HG03159 (cell line): ENCODE data around the gene MGAT5.

Source experiments
- ATAC-seq: cut with Tn5 transposase; IDR thresholded peaks from one replicate; pipeline ENCODE4 v1.9.1; 2021; ENCODE audit warnings: mild to moderate bottlenecking, moderate library complexity; ENCODE audit not compliant: unreplicated experiment

The MGAT5 gene

DNA sequence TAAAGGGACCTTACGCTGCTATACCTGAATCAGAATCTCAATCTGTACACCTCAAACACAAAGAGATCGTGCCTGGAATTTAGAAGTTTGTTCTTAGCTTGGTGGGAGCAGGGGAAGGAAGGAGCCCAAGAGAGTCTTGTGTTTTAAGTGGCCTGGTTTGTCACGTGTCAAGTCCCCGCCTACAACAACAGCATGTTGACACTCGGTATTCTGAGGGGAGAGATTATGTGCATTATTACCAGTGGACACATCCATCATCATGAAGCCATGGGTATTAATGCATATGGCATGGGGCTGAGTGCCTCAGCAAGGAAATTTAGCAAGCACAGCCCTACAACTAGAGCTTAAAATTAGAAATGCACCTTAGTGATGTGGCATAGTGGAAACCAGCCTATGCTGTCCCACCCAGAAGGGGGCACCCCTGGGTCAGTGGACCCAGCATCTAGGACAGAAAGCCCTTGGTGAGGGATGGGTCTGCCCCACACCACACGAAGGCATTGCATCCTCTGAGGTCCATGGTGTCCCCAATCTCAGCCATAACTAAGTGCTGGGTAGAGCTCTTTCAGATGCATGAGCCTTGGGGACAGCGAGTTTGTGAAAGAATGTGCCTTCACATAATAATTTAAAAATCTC, 138.7 kb downstream of the MGAT5 start:
- ATAC-seq, result no peak

DNA sequence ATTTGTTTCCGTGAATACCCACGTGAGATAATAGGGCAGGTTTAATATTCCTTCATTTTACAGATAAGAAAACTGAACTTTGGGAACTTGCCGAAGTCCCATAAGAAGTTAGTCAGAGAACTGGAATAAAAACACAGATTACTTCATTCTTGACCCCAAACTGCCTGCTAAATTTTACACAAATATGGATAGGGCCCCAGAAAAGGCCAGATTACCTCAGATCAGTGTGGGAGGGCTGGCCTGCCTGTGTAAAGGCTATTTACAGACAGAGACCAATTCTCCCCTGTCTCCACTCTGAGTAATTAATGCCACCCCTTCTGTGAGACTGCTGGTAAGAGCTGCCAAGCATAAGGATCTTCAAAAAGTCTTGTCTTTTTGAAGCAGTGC, 139.2 kb downstream of the MGAT5 start:
- ATAC-seq, result no peak

DNA sequence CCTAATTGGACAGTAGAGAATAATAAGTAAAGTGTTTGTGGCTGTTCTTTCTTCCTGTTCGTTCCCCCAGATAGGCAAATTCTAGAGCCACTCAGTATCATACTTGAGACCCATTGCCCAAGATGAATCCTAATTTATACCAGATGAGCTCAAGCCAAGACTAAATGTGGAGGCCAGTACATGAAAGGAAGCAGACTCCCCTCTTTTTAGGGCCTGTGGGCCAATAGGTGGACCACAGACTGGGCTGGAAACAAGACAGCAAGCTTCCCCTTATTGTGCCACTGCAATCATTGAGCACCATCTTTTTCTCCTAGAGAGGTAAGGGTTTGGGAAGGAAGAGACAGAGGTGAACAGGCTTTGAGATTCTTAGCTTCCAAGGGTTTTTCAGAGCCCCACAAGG, 141.9 kb downstream of the MGAT5 start:
- no peak for ATAC-seq

DNA sequence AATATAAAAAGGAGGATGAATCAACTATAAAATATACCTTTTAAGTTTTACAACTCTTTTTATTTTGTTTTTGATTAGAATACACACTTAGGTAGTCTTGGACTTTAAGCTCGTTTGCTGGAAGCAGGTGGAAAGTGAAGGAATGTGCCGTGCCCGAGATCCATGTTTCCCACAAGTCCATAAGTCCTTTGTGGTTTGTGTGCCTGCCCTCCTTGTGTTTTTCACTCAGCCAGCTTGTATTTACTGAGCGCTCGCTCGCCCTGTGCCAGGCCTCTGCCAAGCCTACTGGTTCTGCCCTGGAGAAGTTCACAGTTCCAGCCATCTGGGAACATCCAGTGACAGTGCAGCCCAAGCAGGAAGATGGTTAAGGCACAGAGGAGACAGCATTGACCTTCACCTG, 142.6 kb downstream of the MGAT5 start:
- ATAC-seq, result no peak

DNA sequence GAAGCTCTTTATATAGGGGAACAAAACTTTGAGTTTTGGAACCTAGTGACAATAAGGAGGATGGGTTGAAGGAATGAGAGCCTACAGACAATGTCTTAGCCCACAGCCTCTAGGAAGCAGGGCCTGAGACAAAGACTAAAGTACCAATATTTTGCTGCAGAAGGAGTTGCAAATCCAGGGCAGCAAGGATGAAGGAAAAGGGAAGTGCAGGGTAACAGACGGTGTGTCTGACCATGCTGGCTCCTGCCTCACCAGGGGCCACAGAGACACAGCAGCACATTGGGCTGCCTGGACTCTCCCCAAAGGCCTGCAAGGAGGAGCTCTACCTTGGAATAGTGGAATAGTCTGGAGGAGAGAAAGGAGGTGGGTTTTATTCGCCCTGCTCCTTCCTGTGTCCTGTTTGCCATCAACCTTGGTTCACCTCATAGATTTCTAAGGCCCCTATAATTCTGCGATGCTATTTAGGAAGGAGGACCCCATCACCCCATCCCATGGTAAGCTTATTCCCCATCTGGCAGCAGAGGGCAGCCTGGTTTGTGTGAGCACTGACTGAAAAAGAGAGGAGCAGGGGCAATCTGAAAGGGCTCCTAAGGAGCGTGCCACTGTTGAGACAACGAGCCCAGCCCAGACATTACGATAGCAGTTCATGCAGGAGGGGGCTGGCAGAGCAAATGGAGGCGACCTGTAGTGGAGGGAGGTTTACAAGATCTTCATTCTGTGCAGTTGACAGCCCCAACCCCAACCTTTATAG, 143.4 kb downstream of the MGAT5 start:
- ATAC-seq, result no peak

DNA sequence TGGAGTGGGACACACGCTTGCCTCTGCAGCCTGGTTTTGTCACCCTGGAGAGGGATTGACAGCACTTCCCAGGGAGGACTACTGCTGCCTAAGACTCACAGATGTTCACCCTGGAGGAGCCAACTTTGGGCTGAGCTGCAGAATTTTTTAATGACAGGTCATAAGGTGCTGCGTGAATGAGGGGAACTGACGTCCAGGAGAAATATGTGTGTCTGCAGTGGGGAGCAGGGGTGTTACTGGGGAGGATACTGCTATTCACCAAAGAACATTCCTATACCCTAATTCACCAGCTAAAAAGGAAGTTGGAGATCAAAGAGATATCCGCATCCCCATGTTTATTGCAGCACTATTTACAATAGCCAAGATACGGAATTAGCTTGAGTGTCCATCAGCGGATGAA, 144.4 kb downstream of the MGAT5 start:
- ATAC-seq, result no peak

DNA sequence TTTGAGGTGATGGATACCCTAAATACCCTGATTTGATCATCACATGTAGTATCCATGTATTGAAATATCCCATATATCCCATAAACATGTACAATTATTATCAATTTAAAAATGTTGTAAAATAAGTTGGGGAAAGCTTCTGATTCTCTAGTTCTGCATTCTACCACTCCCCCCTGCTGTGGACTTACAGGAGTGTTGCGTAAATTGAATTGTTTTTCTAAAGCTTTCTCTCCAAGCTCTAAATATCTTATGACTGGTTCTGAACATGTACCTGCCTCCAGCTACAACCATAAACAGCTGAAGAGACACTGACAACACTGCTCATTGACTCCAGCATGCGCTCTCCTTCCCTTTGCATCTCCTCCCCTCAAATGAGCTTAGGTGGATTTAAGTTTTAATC, 145.2 kb downstream of the MGAT5 start:
- ATAC-seq, result no peak

DNA sequence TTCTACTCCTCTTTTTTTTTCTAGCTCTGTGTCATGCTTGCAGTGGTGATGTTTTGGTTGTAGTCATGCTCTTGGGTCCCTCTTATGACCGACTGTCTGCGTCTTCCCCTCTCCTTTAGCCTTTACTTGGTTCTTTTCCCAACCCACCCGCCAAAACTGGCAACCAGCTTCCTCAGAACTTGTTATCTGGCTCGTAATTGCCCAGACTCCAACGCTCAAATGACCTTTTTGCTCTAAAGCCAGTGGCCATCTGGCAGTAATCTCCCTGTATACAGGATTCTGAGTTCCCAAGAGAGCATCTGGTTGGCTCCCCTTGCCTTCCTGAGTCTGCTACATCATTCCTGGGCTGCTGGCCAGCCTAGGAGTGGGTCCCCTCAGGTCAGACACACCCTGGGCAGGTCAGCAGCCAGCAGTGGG, 147.2 kb downstream of the MGAT5 start:
- no peak for ATAC-seq

DNA sequence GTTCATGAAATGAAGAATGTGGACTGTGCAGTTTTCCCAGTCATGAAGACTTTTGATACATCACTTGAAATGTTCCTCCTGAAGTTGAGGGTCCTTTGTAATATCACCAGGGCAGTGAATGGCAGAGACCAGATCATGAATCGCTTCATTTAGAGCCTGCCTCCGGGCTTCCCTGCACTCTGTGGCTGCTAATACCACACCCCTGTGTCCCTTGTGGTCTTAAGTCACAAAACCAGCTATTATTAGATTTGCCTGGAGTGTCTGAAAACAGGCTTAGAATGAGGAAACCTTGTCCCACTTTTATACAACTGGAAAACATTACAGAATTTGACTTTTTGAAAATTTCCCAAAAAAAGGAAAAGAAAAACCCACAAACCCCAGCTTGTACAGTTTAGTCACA, 147.9 kb downstream of the MGAT5 start:
- ATAC-seq, result no peak

DNA sequence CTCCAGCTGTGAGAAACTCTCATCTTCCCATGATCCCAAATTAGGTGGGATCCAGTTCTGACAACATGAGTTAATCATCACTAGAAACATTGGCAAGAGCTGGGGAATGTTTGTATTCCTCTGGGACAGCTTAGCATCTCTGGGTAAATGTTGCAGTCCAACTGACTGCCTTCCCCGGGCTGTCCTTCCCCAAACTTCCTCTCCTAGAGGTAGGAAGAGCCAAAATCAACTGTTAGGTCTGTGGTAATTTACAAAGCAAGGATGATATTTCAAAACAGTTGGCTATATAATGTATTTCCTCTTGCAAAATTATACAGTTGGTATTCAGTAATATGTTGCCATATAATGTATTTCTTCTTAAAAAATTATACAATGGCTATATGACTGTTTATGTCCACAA, 148.5 kb downstream of the MGAT5 start:
- ATAC-seq, result no peak

DNA sequence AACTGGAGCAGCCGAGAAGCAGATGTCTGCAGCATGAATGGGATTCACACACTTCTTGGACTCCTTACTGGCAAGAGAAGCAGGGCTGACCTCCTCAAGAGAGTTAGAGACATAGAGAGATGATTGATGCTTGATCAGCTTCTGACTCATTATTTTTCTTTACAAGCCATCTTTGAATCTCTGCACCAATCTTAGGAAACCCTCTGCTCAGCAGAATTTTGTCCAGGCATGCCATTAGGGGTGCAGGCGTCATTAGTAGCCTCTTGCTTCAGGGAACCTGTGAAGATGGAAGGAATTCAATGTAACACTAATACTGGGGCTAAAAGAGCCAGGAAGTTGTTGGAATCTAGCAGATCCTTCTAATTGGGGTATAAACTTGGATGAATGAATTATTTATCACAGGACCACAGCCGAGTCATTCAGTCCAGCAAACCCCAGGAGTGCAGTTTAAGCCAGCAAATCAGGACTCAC, 151.8 kb downstream of the MGAT5 start:
- ATAC-seq, result no peak

DNA sequence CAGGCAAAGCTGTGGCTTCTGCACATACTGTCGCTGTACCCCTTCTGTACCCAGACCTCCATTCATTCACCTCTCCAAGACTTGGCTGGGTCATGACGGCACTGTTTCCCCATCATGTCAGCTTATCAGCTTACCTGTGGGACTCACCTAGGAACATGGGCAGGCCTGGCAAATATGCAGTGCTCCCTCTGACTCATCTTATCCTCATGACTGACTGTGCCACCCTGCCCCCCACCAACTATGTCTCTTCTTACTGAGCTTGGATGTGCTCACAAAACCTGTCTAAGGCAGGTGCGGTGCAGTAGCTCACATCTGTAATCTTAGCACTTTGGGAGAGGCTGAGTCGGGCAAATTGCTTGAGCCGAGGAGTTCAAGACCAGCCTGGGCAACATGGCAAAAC, 152.4 kb downstream of the MGAT5 start:
- ATAC-seq, result no peak

DNA sequence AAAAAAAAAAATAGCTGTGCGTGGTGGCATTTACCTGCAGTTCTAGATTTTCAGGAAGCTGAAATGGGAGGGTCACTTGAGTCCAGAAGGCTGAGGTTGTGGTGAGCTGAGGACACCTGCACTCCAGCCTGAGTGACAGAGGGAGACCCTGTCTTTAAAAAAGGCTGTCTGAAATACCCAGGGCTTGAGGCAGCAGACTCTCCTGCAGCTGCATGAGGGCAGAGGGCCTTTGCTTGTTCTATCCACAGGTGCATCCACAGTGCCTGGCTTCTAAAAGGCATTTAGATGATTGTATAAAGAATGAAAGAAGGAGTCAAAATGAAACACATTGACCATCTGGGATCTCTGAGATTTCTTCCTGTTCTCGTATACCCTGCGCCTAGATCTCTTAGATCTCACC, 152.9 kb downstream of the MGAT5 start:
- no peak for ATAC-seq

DNA sequence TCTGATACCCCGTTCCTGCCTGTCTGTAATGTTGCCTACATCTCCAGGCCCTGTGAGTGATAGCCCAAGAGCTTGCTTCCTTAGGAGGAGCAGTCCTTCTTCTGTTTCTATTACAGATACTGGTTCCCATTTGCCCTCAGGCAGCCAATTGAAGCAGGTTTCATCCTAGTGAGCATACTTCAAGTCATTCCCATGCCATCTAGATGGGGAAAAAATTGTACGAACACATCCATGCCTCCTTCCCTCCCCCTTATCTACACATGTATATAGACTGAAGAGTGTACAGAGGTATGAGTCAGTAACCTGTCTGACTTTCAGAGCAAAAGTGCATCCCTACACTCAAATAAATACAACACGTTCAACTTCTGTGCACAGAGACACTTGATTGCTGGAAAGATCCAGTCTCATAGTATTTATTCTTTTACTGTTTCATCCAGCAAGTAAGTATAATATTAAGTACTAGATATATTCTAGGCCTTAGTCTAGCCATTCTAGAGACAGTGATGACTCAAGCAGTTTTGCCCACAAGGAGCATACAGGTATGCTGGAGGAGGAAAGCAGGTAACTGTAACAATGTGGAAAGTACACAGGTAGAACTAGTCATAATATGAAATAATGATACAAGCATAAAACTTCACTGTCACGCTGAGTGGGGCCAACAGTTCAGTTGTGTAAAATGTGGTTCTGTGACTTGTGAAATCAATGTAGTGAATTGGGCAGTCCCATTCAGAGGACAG, 153.4 kb downstream of the MGAT5 start:
- ATAC-seq, result no peak

DNA sequence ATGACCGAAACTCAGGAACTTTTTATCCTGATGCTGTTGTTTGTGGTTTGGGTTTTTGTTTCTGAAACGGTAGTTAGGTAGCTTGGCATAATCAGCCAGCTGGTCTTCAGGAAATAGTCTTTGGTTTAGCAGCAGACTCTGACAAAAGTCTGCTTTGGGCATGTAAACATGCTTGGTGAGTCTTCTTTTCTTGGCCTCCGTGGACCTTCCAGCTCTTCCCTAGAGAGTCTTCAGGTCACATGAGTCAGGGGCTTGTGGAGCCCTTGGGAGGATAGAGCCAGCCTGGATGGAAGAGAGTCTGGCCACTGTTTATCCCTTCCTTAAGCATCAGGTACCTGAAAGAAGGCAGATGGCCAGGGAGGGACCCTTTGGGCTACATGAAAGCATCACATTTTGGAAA, 154.5 kb downstream of the MGAT5 start:
- ATAC-seq, result no peak

DNA sequence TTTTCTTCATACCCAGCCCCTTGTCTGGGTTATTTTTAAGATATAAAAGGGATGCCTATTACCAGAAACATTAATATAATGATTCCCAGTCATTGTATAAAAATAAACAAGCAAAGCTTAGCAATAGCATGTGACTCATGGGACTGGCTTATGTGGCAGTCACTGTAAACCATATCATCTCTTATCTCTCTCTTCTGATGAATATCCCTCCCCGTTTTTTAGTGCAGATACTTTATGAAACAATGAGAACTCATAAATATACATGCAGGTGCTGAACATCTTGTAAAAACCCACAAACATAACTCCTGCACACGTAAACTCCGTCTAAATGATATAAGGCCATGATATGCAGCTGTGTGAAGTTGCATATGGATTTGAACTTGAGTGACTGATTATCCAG, 154.9 kb downstream of the MGAT5 start:
- ATAC-seq, result no peak

DNA sequence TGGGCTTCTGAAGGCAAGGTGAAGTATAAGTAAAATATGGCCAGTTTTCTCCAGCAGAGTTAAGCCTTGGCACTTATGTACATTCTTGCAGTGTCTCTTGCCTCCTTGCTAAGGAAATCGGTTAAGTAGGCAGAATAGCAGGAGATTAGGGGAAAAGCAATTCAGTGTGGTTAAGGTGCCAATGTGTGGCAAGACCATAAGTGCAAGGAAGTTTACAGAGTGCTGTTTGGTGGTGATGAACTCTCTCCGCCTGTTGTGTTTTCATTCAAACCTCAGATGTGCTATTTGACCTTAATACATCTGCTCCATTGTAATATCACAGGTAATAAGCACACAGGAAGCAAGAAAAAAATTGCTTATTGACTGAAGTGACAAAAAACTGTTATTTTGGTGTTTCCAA, 156.1 kb downstream of the MGAT5 start:
- no peak for ATAC-seq

DNA sequence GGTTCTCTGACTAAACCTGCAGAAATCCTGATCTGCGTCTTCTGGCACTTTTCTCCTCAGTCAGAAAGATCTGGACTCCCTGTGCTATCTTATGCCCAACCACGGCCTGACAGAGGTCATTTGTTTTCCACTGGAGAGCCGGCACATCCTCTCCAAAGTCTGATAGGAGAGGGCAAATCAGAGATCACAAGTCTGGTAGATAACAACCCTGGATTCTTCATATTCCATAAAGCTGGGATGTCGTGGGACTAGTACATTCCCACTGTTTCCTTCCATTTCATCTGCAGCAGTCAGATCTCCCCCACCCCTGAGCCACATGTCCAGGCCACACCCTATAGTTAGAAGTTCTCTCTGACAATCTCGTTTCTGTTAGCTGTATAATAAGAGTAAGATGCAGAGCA, 157.0 kb downstream of the MGAT5 start:
- no peak for ATAC-seq

DNA sequence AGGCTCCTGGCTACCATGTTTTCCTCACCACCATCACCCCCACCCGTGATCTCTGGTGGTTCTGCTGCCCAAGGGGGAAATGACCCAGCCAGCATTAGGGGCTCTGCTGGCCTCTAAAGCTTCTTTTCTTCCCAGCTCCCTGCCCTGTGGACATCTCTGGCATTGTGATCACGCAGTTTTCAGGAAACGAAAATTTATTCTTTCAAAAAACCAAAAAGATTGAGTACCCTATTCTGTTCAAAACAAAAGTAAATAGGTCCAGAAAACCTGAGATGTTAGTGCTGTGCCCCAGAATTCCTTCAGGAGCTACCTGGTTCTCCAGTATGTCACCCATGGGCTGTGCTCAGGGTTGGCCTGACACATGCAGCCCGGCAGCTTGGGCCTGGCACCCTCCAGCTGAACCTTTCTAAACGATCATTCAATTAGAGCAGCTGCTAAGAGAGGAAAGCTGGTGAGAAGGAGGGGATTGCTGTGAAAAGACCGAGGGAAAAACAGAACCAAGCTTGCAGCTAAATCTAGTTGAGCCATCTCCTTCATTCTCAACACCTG, 157.5 kb downstream of the MGAT5 start:
- ATAC-seq, result no peak

DNA sequence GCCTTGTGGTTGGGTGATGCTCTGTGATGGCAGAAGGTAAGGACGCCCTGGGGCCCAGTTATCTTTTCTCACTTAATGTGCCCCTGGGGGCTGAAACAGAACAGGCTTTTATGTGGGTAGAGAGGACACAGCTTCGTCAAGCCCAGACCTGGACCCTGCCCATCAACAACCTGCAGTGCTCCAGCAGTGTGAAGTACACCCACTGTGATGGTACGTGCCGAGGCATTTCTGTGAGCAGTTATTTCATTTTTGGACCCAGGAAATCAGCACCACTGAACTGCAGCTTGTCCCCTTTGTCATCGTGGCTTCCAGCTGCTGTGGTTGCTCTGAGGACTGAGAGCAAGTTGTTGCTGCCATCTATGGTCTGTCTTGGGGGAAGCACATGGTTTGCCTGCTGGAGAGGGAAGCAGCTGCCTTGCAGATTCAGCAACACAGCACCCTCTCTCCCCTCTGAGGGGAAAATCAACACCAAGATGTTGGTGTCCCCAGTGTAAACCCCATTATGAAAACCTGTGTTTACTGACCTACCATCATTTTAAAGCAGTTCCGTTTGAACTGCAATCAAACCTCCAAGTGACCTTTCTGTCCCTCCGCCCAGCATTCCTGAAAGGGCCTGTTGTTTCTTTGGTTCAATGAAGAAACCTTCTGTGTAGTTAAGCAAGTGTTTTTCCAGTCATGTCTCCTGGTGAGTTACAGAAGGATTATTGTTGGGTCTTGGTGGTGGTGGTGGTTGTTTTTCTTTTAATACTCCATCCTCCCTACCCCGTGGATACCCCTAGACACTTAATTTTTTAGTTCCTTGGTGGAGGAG, 158.2 kb downstream of the MGAT5 start:
- ATAC-seq, result peak; percentile 97

DNA sequence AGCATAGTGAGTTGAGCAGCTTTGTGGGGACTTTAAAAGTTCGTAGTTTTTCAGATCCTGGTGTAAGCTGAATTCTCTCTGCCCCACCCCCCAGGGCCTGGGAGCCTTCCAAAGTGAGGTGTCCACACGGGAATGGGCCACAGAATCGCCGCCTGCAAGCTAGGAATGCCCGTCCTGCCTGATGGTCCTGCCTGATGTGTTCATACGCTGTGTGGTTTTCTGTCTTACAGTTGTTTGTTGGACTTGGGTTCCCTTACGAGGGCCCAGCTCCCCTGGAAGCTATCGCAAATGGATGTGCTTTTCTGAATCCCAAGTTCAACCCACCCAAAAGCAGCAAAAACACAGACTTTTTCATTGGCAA, 158.7 kb downstream of the MGAT5 start:
- no peak for ATAC-seq
